ENCODE data around the gene PHACTR1. TPM values are rescaled to one million over a fixed set of nuclear protein-coding genes. Genes with fewer than 3 reads are reported as not detected.

PHACTR1 gene
- total RNA-seq, 4 donors from 2014 or later, result 1.2 to 3.2 (median 1.6) TPM; not detected in 1

DNA sequence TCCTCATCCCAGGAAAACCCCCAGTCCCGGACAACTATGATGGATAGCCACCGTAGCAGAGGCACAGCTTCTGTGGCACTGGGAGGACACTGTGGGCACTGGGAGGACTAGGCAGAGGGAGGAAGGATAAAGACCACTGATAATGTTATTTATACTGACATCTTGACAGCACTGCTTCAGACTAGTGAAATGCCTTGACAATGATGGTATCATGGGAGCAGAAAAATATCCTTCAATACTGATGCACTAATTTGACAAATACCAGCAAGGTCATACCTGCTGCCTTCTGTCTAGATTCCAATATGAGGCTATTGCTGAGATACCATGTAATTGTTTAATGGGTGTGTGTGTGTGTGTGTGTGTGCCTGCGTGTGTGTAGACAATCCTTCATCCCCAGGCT, 148.6 kb downstream of the PHACTR1 start:
- Histone ChIP-seq H3K27ac (no peak overlapping the region), H3K4me1 (no peaks in the 10 kb centered on the region), H3K27me3 (peaks cover 14% of the 10 kb centered on the region), H3K9me3 (no peaks in the 10 kb centered on the region), H3K36me3 (no peaks in the 10 kb centered on the region), H3K4me3 (no peak overlapping the region)
- DNase-seq, result no peak
- intact Hi-C loops (cut with DNase I; ENCODE audit: low total_unique reads) (no loop called here), in situ Hi-C loops (cut with MboI; ENCODE audit: low pct_ligation_motif_present in 1 of 4, low pct_unique_long_range_greater_than_20kb in 1 of 4, low sequenced_read_pairs in 3 of 4) (no loop called here)
- no peak for TF ChIP-seq POLR2A (IDR thresholded peaks at IDR 0.05)
- 54 to 63% methylated on average over 3 of the region's 3 CpGs for WGBS, 2 donors (ENCODE audit: low coverage in 1 of 2)

GRCh38 chr6:12865671-12866181, 149.2 kb downstream of the PHACTR1 start:
- no peak overlapping the region for H3K4me3 ChIP-seq
- intact Hi-C loops (cut with DNase I; ENCODE audit: low total_unique reads) (no loop called here), in situ Hi-C loops (cut with MboI; ENCODE audit: low pct_ligation_motif_present in 1 of 4, low pct_unique_long_range_greater_than_20kb in 1 of 4, low sequenced_read_pairs in 3 of 4) (no loop called here)
- H3K27ac ChIP-seq, result no peak overlapping the region
- H3K27me3 ChIP-seq, result peaks cover 14% of the 10 kb centered on the region
- 61 to 100% methylated on average over 1 to 4 of the region's 4 CpGs for WGBS, 2 donors (ENCODE audit: low coverage in 1 of 2)
- H3K4me1 ChIP-seq, result no peaks in the 10 kb centered on the region
- no peak for DNase-seq
- no peaks in the 10 kb centered on the region for H3K36me3 ChIP-seq
- no peaks in the 10 kb centered on the region for H3K9me3 ChIP-seq
- TF ChIP-seq CTCF (IDR thresholded peaks at IDR 0.05) (no peak), POLR2A (IDR thresholded peaks at IDR 0.05) (no peak), EP300 (IDR thresholded peaks at IDR 0.05; ENCODE audit: low read depth) (no peak), POLR2AphosphoS5 (IDR thresholded peaks at IDR 0.05) (no peak)

DNA sequence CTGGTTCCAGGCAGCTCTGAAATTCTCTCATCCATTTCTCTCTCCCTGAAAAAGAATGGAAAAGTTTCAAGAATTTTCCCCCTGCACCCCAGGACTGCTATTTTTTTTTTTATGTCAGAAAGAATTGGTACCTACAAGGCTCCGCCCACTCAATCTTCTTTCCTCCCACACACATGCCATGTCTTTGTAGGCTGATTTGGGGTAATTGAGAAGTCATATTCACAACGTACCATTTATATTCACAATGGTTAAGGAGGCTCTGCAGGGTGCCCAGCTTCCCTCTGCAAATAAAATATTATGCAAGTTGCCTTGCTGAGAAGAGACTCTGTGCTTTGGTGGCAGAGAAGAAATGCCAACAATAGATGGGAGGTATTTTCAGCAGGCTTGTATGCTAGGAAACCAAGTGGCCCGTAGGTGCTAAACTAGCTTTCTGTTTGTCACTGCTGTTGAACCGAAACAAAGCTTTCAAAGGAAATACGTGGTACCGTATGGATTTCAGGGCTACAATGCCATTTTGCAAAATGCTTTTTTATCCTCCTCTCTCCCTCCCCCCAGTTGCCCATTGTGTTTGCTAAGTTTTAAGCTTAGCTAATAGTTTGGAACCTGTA, 150.0 kb downstream of the PHACTR1 start:
- in situ Hi-C loops (cut with MboI; ENCODE audit: low pct_ligation_motif_present in 1 of 4, low pct_unique_long_range_greater_than_20kb in 1 of 4, low sequenced_read_pairs in 3 of 4), result no loop called here
- DNase-seq, result no peak

GRCh38 chr6:12869816-12870432, 153.4 kb downstream of the PHACTR1 start:
- 39 to 50% methylated on average over 1 to 2 of the region's 2 CpGs for WGBS, 2 donors (ENCODE audit: low coverage in 1 of 2)
- H3K4me1 ChIP-seq, result no peaks in the 10 kb centered on the region
- in situ Hi-C loops (cut with MboI; ENCODE audit: low pct_ligation_motif_present in 1 of 4, low pct_unique_long_range_greater_than_20kb in 1 of 4, low sequenced_read_pairs in 3 of 4), result no loop called here
- DNase-seq, result no peak
- intact Hi-C loops (cut with DNase I; ENCODE audit: low total_unique reads), result no loop called here
- no peak overlapping the region for H3K4me3 ChIP-seq
- H3K9me3 ChIP-seq, result no peaks in the 10 kb centered on the region
- peaks cover 14% of the 10 kb centered on the region for H3K27me3 ChIP-seq
- TF ChIP-seq EP300 (IDR thresholded peaks at IDR 0.05; ENCODE audit: low read depth), result no peak
- no peak for TF ChIP-seq CTCF (IDR thresholded peaks at IDR 0.05)
- no peak for TF ChIP-seq POLR2AphosphoS5 (IDR thresholded peaks at IDR 0.05)
- TF ChIP-seq POLR2A (IDR thresholded peaks at IDR 0.05), result no peak
- H3K27ac ChIP-seq, result no peak overlapping the region
- no peaks in the 10 kb centered on the region for H3K36me3 ChIP-seq

More for the DNA sequence above, 150.0 kb downstream of the PHACTR1 start:
- intact Hi-C loops (cut with DNase I; ENCODE audit: low total_unique reads), result no loop called here
- Histone ChIP-seq H3K27me3 (peaks cover 14% of the 10 kb centered on the region), H3K27ac (no peak overlapping the region), H3K9me3 (no peaks in the 10 kb centered on the region), H3K4me1 (no peaks in the 10 kb centered on the region), H3K4me3 (no peak overlapping the region), H3K36me3 (no peaks in the 10 kb centered on the region)
- WGBS, 2 donors (ENCODE audit: low coverage in 1 of 2), result 74% methylated on average over 6 of the region's 6 CpGs
- TF ChIP-seq POLR2A (IDR thresholded peaks at IDR 0.05), result no peak
- TF ChIP-seq EP300 (IDR thresholded peaks at IDR 0.05; ENCODE audit: low read depth), result no peak
- no peak for TF ChIP-seq CTCF (IDR thresholded peaks at IDR 0.05)
- TF ChIP-seq POLR2AphosphoS5 (IDR thresholded peaks at IDR 0.05), result no peak
